HCT116 (cell line): ENCODE data around the gene COL5A1.

ENCODE experiments used
- ATF3 ChIP-seq: IDR thresholded peaks from 2 replicates; pipeline ENCODE4 v1.6.1; 2012
- REST ChIP-seq: IDR thresholded peaks from 2 replicates; pipeline ENCODE4 v1.6.1; 2012; ENCODE audit warnings: low read depth

- TF ChIP-seq ATF3: no peak
- no peak for TF ChIP-seq REST
Measured at GRCh38 chr9:134855231-134855899, 213.8 kb downstream of the COL5A1 start.
